Measurements from ENCODE around the gene RXRB. TPM values are rescaled to one million over a fixed set of nuclear protein-coding genes. Genes with fewer than 3 reads are reported as not detected.

Gene RXRB
- total and polyA plus RNA-seq, 2 of the 13 experiments (the other 11 are each of a cell fraction or from before 2014, with no cell fraction given), result 26.7 to 55.7 TPM

GRCh38 chr6:33198159-33198852 is 2.2 kb downstream of the RXRB start (continued):
- TF ChIP-seq PRDM4 (CRISPR knock-in tag; IDR thresholded peaks at IDR 0.05; ENCODE audit: borderline replicate concordance) (no peak), SNAPC4 (CRISPR knock-in tag; IDR thresholded peaks at IDR 0.05) (0 out of 2 replicates have a peak, but pooled peaks have one; percentile 35), ZNF18 (CRISPR knock-in tag; IDR thresholded peaks at IDR 0.05; ENCODE audit: insufficient replicate concordance) (peak; percentile 34), GATA4 (IDR thresholded peaks at IDR 0.05; ENCODE audit: borderline replicate concordance, low read depth) (peak; percentile 60; the same call in 1 of the 2 replicates), NR2F1 (CRISPR knock-in tag; IDR thresholded peaks at IDR 0.05) (peak; percentile 99 to 100), THAP8 (CRISPR knock-in tag; IDR thresholded peaks at IDR 0.05; ENCODE audit: borderline replicate concordance) (no peak), MAX (IDR thresholded peaks at IDR 0.05) (no peak), ARID4A (CRISPR knock-in tag; IDR thresholded peaks at IDR 0.05; ENCODE audit: borderline replicate concordance) (peak; percentile 81; the same call in 1 of the 2 replicates), MTERF4 (CRISPR knock-in tag; IDR thresholded peaks at IDR 0.05) (no peak), ZBTB7B (CRISPR knock-in tag; IDR thresholded peaks at IDR 0.05) (peak; percentile 93), NFIC (IDR thresholded peaks at IDR 0.05; ENCODE audit: low read length) (no peak)
